ENCODE results near the gene RFNG.

- TF ChIP-seq NPAS2 (CRISPR knock-in tag; IDR thresholded peaks at IDR 0.05; ENCODE audit: borderline replicate concordance) = no peak
- no peak for TF ChIP-seq MAFK (IDR thresholded peaks at IDR 0.05; ENCODE audit: partially characterized antibody)
- no peak for TF ChIP-seq RNF2 (IDR thresholded peaks at IDR 0.05; ENCODE audit: borderline replicate concordance, low read depth)
- TF ChIP-seq CEBPB (IDR thresholded peaks at IDR 0.05) = no peak
- no peak for TF ChIP-seq POLR2A (IDR thresholded peaks at IDR 0.05; ENCODE audit: low read length)
- no peak for TF ChIP-seq CTCF (IDR thresholded peaks at IDR 0.05)
- no peak for TF ChIP-seq RFX5 (IDR thresholded peaks at IDR 0.05)
- TF ChIP-seq RCOR1 (IDR thresholded peaks at IDR 0.05; ENCODE audit: low read depth, low read length) = no peak
- TF ChIP-seq ZSCAN20 (CRISPR knock-in tag; IDR thresholded peaks at IDR 0.05) = no peak
- TF ChIP-seq ELK1 (IDR thresholded peaks at IDR 0.05; ENCODE audit: low read depth, low read length) = no peak
- no peak for TF ChIP-seq REST (IDR thresholded peaks at IDR 0.05)
- TF ChIP-seq USF2 (IDR thresholded peaks at IDR 0.05) = no peak
- TF ChIP-seq KDM5A (IDR thresholded peaks at IDR 0.05) = no peak
Measured at GRCh38 chr17:82007228-82007494, 44.5 kb downstream of the RFNG start.

Measured in A549 (cell line).